SK-N-SH treated with all-trans-retinoic acid at 6 μM for 48 hours (cell line): ENCODE results near the gene FUOM.

Source experiments
- ATAC-seq: fragments of 200-7000 bp; cut with Tn5 transposase; 3 replicates; pipeline ENCODE4 v1.9.1; 2020; ENCODE audit warnings: mild to moderate bottlenecking, moderate library complexity
- ARNTL ChIP-seq: fragments of 450-650 bp; formaldehyde crosslinking; IDR thresholded peaks from 2 replicates; pipeline ENCODE4 v1.5.0; 2020; ENCODE audit warnings: low read depth, mild to moderate bottlenecking, moderate library complexity, borderline replicate concordance
- BACH2 ChIP-seq: fragments of 250-450 bp; sonication (Bioruptor Pico); IDR thresholded peaks from 2 replicates; pipeline ENCODE4 v1.9.0; 2021; ENCODE audit warnings: mild to moderate bottlenecking, borderline replicate concordance
- CREB5 ChIP-seq: fragments of 250-450 bp; sonication (Bioruptor Pico); IDR thresholded peaks from 2 replicates; pipeline ENCODE4 v1.5.1; 2020; ENCODE audit warnings: low read depth, mild to moderate bottlenecking, moderate library complexity
- CSDC2 ChIP-seq: fragments of 250-450 bp; sonication (Bioruptor Pico); IDR thresholded peaks from 2 replicates; pipeline ENCODE4 v1.5.0; 2020; ENCODE audit warnings: mild to moderate bottlenecking, moderate library complexity
- CSRNP3 ChIP-seq: fragments of 250-450 bp; sonication (Bioruptor Pico); IDR thresholded peaks from 2 replicates; pipeline ENCODE4 v1.5.1; 2021; ENCODE audit warnings: mild to moderate bottlenecking, moderate library complexity
- ESRRG ChIP-seq: fragments of 250-450 bp; sonication (Bioruptor Pico); IDR thresholded peaks from 2 replicates; pipeline ENCODE4 v1.6.1; 2021; ENCODE audit warnings: mild to moderate bottlenecking
- GLIS3 ChIP-seq: fragments of 250-450 bp; sonication (Bioruptor Pico); IDR thresholded peaks from 2 replicates; pipeline ENCODE4 v1.5.0; 2020; ENCODE audit warnings: mild to moderate bottlenecking, moderate library complexity
- OSR1 ChIP-seq: fragments of 250-450 bp; sonication (Bioruptor Pico); IDR thresholded peaks from 2 replicates; pipeline ENCODE4 v1.8.0; 2022; ENCODE audit warnings: moderate library complexity, mild to moderate bottlenecking, inconsistent platforms
- POU6F1 ChIP-seq: fragments of 250-450 bp; sonication (Bioruptor Pico); IDR thresholded peaks from 2 replicates; pipeline ENCODE4 v1.8.0; 2021; ENCODE audit warnings: low read depth, mild to moderate bottlenecking, moderate library complexity, borderline replicate concordance
- PPARA ChIP-seq: fragments of 250-450 bp; sonication (Bioruptor Pico); IDR thresholded peaks from 2 replicates; pipeline ENCODE4 v1.5.0; 2020; ENCODE audit warnings: mild to moderate bottlenecking, borderline replicate concordance
- RARB ChIP-seq: fragments of 250-450 bp; sonication (Bioruptor Pico); IDR thresholded peaks from 2 replicates; pipeline ENCODE4 v1.8.0; 2021; ENCODE audit warnings: mild to moderate bottlenecking, moderate library complexity
- SNAI2 ChIP-seq: fragments of 250-450 bp; sonication (Bioruptor Pico); IDR thresholded peaks from 2 replicates; pipeline ENCODE4 v1.5.0; 2020; ENCODE audit warnings: mild to moderate bottlenecking, moderate library complexity
- TCF4 ChIP-seq: fragments of 250-450 bp; sonication (Bioruptor Pico); IDR thresholded peaks from 2 replicates; pipeline ENCODE4 v1.8.0; 2021; ENCODE audit warnings: mild to moderate bottlenecking, moderate library complexity, borderline replicate concordance
- TOX ChIP-seq: fragments of 250-450 bp; sonication (Bioruptor Pico); IDR thresholded peaks from 2 replicates; pipeline ENCODE4 v1.8.0; 2021; ENCODE audit warnings: mild to moderate bottlenecking, moderate library complexity, borderline replicate concordance
- TSHZ2 ChIP-seq: fragments of 250-450 bp; sonication (Bioruptor Pico); IDR thresholded peaks from 2 replicates; pipeline ENCODE4 v1.5.0; 2020; ENCODE audit warnings: mild to moderate bottlenecking, moderate library complexity
- ZC3H10 ChIP-seq: fragments of 250-450 bp; sonication (Bioruptor Pico); IDR thresholded peaks from 2 replicates; pipeline ENCODE4 v1.5.1; 2021; ENCODE audit warnings: mild to moderate bottlenecking, moderate library complexity
- ZFP3 ChIP-seq: fragments of 250-450 bp; sonication (Bioruptor Pico); IDR thresholded peaks from 2 replicates; pipeline ENCODE4 v1.5.0; 2020; ENCODE audit warnings: mild to moderate bottlenecking, moderate library complexity
- ZFP30 ChIP-seq: fragments of 450-650 bp; formaldehyde crosslinking; IDR thresholded peaks from 2 replicates; pipeline ENCODE4 v1.5.0; 2022; ENCODE audit warnings: mild to moderate bottlenecking, moderate library complexity
- ZNF8 ChIP-seq: fragments of 450-650 bp; formaldehyde crosslinking; IDR thresholded peaks from 2 replicates; pipeline ENCODE4 v1.5.0; 2020; ENCODE audit warnings: mild to moderate bottlenecking, moderate library complexity

Gene FUOM

GRCh38 chr10:133396035-133396624 is 38.3 kb upstream of the FUOM start:
- no peak for ATAC-seq

GRCh38 chr10:133394801-133395221 is 37.0 kb upstream of the FUOM start:
- TF ChIP-seq OSR1 (CRISPR knock-in tag): no peak
- peak; percentile 11 for ATAC-seq

More at GRCh38 chr10:133396035-133396624, 38.3 kb upstream of the FUOM start:
- TF ChIP-seq BACH2 (no peak), TSHZ2 (no peak), GLIS3 (CRISPR knock-in tag) (no peak), SNAI2 (CRISPR knock-in tag) (no peak), OSR1 (CRISPR knock-in tag) (no peak), CREB5 (CRISPR knock-in tag) (no peak), TOX (CRISPR knock-in tag) (no peak), ZFP30 (CRISPR knock-in tag) (no peak), TCF4 (no peak), CSRNP3 (CRISPR knock-in tag) (no peak), CSDC2 (CRISPR knock-in tag) (no peak), PPARA (CRISPR knock-in tag) (no peak), RARB (CRISPR knock-in tag) (no peak), ARNTL (CRISPR knock-in tag) (no peak), ZC3H10 (CRISPR knock-in tag) (no peak), ZNF8 (CRISPR knock-in tag) (no peak), ZFP3 (CRISPR knock-in tag) (no peak), POU6F1 (CRISPR knock-in tag) (no peak)

GRCh38 chr10:133394064-133394663 is 36.3 kb upstream of the FUOM start, which contains the start of gene MTG1:
TSS of gene MTG1 (plus strand) at chr10:133394157. CDS start at chr10:133394221, 64 bp downstream.
- TF ChIP-seq BACH2 (no peak), RARB (CRISPR knock-in tag) (no peak), ZC3H10 (CRISPR knock-in tag) (no peak), ESRRG (CRISPR knock-in tag) (peak; percentile 66; the same call in 1 of the 2 replicates), TSHZ2 (0 out of 2 replicates have a peak, but pooled peaks have one; percentile 43)
- peak; percentile 99 for ATAC-seq
